HG02763 (cell line): ENCODE data around the gene CD9.
"Not testable (repeated sequence)": the region's sequence is repeated elsewhere in the genome, so short reads cannot be mapped to it uniquely, and the experiment has no call there.

Source experiments
- ATAC-seq: cut with Tn5 transposase; IDR thresholded peaks from one replicate; pipeline ENCODE4 v1.9.1; 2021; ENCODE audit warnings: mild to moderate bottlenecking, moderate library complexity; ENCODE audit not compliant: unreplicated experiment

The CD9 gene

GRCh38 chr12:6178981-6179761, 21.0 kb upstream of the CD9 start:
- ATAC-seq = no peak

GRCh38 chr12:6180268-6181051, 19.7 kb upstream of the CD9 start:
- no peak for ATAC-seq

- ATAC-seq = no peak
Measured at GRCh38 chr12:6181166-6181565, 19.0 kb upstream of the CD9 start.

- ATAC-seq = no peak
Measured at GRCh38 chr12:6181583-6182278, 18.5 kb upstream of the CD9 start.

GRCh38 chr12:6182279-6182898, 17.8 kb upstream of the CD9 start:
- no peak for ATAC-seq

GRCh38 chr12:6183689-6184428, 16.3 kb upstream of the CD9 start:
- ATAC-seq = no peak

- ATAC-seq = no peak
Measured at GRCh38 chr12:6185961-6186827, 14.0 kb upstream of the CD9 start.

- ATAC-seq = no peak
Measured at GRCh38 chr12:6187948-6188793, 12.0 kb upstream of the CD9 start.

GRCh38 chr12:6189028-6189427, 11.2 kb upstream of the CD9 start:
- ATAC-seq = no peak

- ATAC-seq = not testable (repeated sequence)
Measured at GRCh38 chr12:6189952-6190598, 10.1 kb upstream of the CD9 start.

- ATAC-seq = not testable (repeated sequence)
Measured at GRCh38 chr12:6190767-6191530, 9.3 kb upstream of the CD9 start.

- no peak for ATAC-seq
Measured at GRCh38 chr12:6192604-6193380, 7.4 kb upstream of the CD9 start.

GRCh38 chr12:6193853-6194815, 6.1 kb upstream of the CD9 start:
- ATAC-seq = no peak

GRCh38 chr12:6195665-6196535, 4.3 kb upstream of the CD9 start:
- ATAC-seq = no peak

- ATAC-seq = no peak
Measured at GRCh38 chr12:6198051-6198450, 2.1 kb upstream of the CD9 start.
